GM19397 (cell line): ENCODE data around the gene XPR1.

ENCODE experiments used
- ATAC-seq: cut with Tn5 transposase; IDR thresholded peaks from one replicate; pipeline ENCODE4 v1.9.1; 2021; ENCODE audit warnings: mild to moderate bottlenecking, moderate library complexity; ENCODE audit not compliant: unreplicated experiment

The XPR1 gene

DNA sequence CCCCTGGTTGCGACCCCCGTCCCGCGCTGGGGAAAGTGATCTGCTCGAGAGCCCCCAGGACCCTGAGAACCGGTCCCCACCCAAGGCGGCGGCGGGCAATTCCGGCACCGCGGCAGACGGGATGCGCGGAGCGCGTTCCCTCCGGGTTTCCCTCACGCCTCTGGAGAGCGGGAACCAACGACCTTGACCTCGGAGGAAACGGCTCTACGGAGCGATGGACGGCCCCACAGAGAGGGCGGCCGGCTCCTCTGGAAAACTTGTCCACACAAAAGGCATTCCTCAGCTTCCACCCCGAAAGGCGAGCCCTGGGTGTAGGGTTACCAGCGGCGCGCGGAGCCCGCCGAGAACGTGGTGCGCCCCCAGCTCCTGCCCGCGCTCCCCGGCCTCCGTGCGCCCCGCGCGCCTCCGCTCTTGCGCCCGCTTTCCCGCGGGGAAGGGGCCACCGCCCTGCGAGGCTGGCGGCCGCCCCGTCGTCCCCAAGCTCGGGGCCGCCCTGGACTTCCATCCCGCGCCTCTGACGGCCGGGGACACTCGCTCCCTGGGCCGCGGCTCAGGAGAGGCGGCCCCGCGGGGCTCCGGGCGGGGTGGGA, 280.5 kb downstream of the XPR1 start:
- no peak for ATAC-seq

- ATAC-seq: no peak
Observed at GRCh38 chr1:180912801-180913565, 281.2 kb downstream of the XPR1 start, which contains the start of gene KIAA1614. TSS of gene KIAA1614 (plus strand) at chr1:180912897. CDS start at chr1:180913244, 347 bp downstream.

- ATAC-seq: no peak
Observed at GRCh38 chr1:180915426-180915965, 283.7 kb downstream of the XPR1 start.

DNA sequence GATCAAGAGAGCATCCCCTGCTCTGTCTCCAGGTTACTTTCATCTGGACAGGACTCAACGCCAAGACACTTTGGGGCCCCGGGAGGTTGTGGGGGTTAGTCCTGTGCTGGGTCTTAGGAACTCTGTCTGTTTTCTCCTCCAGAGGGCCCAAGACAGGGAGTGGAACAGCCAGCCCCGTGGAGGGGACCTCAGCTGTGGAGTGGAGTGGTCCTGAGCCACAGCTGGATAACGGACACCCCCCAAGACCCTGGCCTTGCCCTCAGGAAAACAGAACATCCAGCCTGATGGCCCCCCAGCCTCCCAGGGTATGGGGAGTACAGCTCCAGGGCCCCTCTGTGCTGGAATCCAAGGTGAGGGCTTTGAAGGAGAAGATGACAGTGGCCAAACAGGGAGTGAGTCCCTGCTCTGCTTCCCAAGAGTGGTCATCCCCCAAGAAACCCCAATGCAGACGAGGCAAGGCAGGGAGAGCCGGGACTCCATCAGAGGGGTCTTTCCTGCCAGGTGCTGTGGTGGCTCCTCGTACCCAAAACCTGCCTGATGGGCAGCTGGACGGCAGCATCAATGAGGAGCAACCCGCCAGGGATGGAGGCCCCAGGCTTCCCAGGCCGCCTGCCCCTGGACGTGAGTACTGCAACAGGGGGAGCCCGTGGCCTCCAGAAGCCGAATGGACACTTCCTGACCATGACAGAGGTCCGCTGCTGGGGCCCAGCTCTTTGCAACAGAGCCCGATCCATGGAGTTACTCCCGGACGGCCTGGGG, 284.4 kb downstream of the XPR1 start:
- ATAC-seq: no peak

GRCh38 chr1:180916771-180917170, 284.9 kb downstream of the XPR1 start:
- no peak for ATAC-seq

- ATAC-seq: no peak
Observed at GRCh38 chr1:180917306-180918065, 285.7 kb downstream of the XPR1 start.

DNA sequence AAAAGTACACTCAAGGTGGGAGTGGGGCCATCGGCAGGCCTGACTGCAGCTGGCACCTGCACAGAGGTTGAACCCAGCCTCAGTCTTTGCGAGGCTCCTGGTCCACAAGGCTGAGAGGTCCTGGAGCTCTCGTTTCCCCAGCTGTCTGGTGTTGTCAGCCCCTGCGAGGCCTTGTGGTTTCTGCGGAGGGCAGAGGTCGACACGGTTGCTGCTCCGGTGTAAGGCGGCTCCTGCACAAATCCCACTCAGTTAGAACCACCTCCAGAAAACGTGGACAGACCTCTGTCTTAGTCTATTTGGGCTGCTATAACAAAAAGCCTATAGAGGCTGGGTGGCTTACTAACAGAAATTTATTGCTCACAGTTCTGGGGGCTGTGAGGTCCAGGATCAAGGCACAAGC, 286.7 kb downstream of the XPR1 start:
- ATAC-seq: no peak

GRCh38 chr1:180919183-180919700, 287.4 kb downstream of the XPR1 start:
- ATAC-seq: no peak

- no peak for ATAC-seq
Observed at GRCh38 chr1:180920193-180920592, 288.4 kb downstream of the XPR1 start.

DNA sequence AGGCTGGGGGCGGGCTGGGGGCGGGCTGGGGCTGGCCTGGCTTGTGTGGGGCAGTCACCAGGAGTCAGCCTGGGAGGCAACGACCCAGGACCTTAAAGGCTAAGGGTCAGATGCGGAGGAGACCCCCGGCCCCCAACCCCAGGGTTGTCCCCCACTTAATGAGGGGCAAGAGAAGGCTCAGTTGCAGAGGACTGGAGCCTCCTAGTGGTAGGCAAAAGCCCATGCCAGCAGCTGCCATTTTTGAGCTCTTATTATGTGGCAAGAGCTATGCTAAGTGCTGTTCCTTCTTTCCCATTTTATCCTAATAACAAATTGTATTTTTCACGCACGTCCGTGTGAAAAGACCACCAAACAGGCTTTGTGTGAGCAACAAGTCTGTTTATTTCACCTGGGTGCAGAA, 288.9 kb downstream of the XPR1 start:
- no peak for ATAC-seq

- no peak for ATAC-seq
Observed at GRCh38 chr1:180921386-180921785, 289.6 kb downstream of the XPR1 start.

DNA sequence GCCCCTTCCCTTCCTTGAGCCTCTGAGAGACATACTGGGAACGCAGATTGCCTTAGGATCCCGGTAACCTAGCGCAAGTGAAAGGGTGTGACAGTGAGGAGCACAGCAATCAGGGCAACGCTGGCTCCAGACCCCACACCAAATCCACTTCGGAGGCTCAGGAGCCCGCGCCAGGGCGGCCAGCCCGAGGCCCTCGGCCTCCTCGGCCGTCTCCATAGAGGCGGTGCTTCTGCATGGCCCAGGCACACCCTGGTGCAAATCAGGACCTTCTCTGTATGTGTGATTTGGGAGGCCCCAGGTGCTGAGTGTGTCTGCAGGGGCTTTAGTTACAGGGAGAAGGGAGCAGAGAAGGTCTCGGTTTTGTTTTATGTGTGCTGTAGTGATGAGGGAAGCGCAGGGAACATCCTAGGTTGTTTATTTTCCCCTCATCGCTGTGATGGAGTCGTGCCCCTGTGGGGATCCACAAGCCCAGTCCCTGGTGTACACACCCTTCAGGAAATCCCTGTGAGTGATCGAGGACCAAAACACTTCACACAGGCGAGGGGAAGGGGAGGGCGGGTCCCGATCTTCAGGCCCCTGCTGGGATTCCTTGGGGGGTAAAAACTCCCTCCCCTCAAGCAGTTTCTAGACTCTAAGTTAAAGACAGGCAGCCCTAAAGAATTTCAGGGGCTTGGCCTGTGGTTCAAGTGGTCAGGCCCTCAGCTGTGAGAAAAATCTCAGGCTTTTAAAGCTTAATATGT, 290.2 kb downstream of the XPR1 start:
- no peak for ATAC-seq

- no peak for ATAC-seq
Observed at GRCh38 chr1:180922631-180923015, 290.8 kb downstream of the XPR1 start.

DNA sequence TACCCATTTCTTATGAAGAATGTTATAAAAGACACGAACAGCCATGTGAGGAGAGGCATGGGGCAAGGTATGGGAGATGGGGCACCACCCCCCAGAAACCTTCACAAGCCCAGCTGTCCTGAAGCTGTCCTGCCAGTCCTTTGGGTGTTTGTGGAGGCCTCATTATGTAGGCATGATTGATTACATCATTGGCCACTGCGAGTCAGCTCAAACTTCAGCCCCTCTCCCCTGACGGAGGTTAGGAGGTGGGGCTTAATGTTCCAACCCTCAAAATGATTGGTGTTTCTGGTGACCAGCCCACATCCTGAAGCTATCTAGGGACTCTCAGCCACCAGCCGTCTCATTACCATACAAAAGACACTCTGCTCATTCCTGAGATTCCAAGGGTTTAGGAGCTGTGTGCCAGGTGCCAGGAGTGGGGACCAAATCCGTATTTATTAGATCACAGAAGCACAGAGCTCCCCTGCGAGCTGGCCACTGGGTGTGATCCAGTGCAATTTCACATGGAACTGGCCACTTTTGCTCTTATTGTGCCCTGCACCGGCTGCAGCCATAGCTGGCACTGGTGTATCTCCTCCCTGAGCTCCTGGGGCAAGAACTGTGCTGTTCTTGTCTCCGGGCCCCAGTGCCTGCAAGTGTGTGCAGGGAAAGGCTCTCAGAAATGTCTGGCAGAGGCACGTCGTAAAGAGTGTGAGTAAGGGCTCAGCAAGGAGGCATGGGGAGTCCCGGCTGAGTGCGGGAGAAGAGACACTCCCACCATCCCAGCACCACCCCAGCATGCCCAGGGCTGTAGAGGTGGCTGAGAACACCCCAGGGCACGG, 291.4 kb downstream of the XPR1 start:
- no peak for ATAC-seq

GRCh38 chr1:180923887-180924286, 292.1 kb downstream of the XPR1 start:
- no peak for ATAC-seq

DNA sequence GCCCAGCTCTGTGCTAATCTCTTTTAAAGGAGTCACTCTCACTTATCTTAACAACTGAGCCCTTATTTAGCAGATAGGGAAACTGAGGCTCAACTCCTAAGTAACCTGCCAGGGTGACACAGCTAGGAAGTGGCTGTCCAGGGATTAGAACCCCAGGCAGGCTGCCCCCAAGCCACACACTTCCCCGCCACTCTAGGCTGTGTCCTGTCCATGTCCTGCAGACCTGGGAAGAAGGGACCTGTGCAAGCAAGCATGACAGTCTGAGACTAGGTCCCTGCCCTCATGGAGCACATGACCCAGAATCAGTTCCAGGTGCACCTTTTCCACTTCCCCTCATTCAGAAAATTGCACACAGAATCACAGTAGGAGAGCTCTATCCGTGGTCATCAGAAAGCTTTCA, 293.1 kb downstream of the XPR1 start:
- no peak for ATAC-seq

- no peak for ATAC-seq
Observed at GRCh38 chr1:180925471-180926051, 293.7 kb downstream of the XPR1 start.

- ATAC-seq: peak; percentile 46
Observed at GRCh38 chr1:180926164-180926981, 294.6 kb downstream of the XPR1 start.
